T follicular helper cell (primary cell): ENCODE data around the gene FSHR.

Source experiments
- DNase-seq: peaks from one replicate; pipeline ENCODE4 v3.0.0-alpha.2; 2020; ENCODE audit warnings: low read depth

Gene FSHR

GRCh38 chr2:49113046-49113445 lies 41.3 kb downstream of the FSHR start:
- no peak for DNase-seq

GRCh38 chr2:49111456-49111855 lies 42.9 kb downstream of the FSHR start:
- no peak for DNase-seq

- DNase-seq: no peak
Observed at GRCh38 chr2:49111006-49111405, 43.3 kb downstream of the FSHR start.

GRCh38 chr2:49110571-49110970 lies 43.7 kb downstream of the FSHR start:
- DNase-seq: no peak

- DNase-seq: no peak
Observed at GRCh38 chr2:49108851-49109250, 45.5 kb downstream of the FSHR start.

- DNase-seq: no peak
Observed at GRCh38 chr2:49108436-49108835, 45.9 kb downstream of the FSHR start.

- no peak for DNase-seq
Observed at GRCh38 chr2:49105506-49105905, 48.8 kb downstream of the FSHR start.

- DNase-seq: no peak
Observed at GRCh38 chr2:49102146-49102545, 52.2 kb downstream of the FSHR start.

GRCh38 chr2:49080681-49081080 lies 73.6 kb downstream of the FSHR start:
- DNase-seq: no peak

GRCh38 chr2:49070716-49071115 lies 83.6 kb downstream of the FSHR start:
- DNase-seq: no peak

GRCh38 chr2:49069829-49070228 lies 84.5 kb downstream of the FSHR start:
- no peak for DNase-seq

- DNase-seq: no peak
Observed at GRCh38 chr2:49068613-49069012, 85.7 kb downstream of the FSHR start.

- no peak for DNase-seq
Observed at GRCh38 chr2:49067971-49068370, 86.3 kb downstream of the FSHR start.

- no peak for DNase-seq
Observed at GRCh38 chr2:49053156-49053555, 101.2 kb downstream of the FSHR start.

GRCh38 chr2:49050265-49050664 lies 104.0 kb downstream of the FSHR start:
- DNase-seq: no peak

- no peak for DNase-seq
Observed at GRCh38 chr2:49049161-49049560, 105.2 kb downstream of the FSHR start.

GRCh38 chr2:49045083-49045482 lies 109.2 kb downstream of the FSHR start:
- DNase-seq: no peak

- DNase-seq: no peak
Observed at GRCh38 chr2:49044350-49045079, 109.8 kb downstream of the FSHR start.

GRCh38 chr2:49043405-49043982 lies 110.8 kb downstream of the FSHR start:
- no peak for DNase-seq

GRCh38 chr2:49042488-49042887 lies 111.8 kb downstream of the FSHR start:
- DNase-seq: no peak

GRCh38 chr2:49041061-49041460 lies 113.3 kb downstream of the FSHR start:
- no peak for DNase-seq

- DNase-seq: no peak
Observed at GRCh38 chr2:49037197-49037596, 117.1 kb downstream of the FSHR start.

GRCh38 chr2:49035481-49035880 lies 118.8 kb downstream of the FSHR start:
- DNase-seq: no peak
